ENCODE data around the gene PTPRZ1.
A peak's percentile ranks its signal among the peaks of the same experiment; 100 is the strongest.

Gene PTPRZ1

DNA sequence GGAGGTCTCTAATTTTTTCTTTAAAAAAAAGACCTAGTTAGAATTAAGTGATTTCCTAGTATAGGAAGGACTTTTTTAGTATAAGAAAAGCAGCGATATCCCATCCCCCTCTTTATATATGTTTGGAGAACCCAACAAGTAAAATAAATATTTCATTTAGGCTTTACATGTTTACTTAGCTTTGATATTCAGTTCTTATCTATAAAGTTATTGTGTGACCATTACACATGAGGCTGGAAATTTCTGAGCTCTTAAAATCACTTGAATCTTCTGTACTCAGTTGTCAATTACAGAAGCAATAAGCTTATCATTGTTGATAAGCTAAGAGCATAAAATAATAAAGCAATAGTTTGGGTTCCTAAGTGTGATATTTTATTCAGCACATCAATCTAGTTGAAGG is 181.4 kb downstream of the PTPRZ1 start:
- DNase-seq (ENCODE audit: low read depth in 3 of 3) = no peak

DNA sequence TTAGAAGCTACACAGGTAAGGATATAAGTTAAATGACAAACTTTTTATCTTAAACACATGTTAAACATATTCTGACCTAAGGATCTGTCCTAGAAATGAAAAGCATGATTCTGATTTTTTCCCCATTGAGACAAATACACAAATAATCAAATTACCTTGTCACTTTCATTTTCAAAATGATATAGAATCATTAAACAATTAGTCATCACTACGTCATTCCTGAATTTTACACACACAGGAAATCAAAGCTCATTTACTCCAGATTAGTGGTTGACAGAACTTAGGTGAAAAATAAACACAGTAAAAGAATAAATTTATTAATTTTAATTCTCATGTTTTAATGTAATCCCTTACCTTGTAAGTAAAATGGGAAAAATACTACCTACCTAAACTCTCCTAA is 182.1 kb downstream of the PTPRZ1 start:
- no peak for DNase-seq (ENCODE audit: low read depth in 3 of 3)

DNA sequence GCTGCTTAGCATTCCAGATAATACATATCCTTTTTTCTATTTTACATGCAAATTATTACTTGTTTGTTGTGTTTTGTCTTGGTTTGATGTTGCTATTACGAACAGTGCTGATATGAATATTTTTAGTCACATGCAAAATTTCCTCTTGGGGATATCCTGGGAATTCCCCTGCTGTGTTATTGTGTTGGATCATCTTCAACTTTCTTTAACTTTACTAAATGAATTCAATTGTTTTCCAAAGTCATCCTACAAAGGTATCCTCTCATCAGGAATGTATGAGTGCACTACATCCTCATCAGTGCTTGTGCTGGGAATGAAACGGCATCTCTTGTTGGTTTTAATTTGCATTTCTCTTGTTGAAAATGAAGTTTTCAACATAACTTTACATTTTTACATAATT is 184.0 kb downstream of the PTPRZ1 start:
- DNase-seq (ENCODE audit: low read depth in 3 of 3) = no peak

DNA sequence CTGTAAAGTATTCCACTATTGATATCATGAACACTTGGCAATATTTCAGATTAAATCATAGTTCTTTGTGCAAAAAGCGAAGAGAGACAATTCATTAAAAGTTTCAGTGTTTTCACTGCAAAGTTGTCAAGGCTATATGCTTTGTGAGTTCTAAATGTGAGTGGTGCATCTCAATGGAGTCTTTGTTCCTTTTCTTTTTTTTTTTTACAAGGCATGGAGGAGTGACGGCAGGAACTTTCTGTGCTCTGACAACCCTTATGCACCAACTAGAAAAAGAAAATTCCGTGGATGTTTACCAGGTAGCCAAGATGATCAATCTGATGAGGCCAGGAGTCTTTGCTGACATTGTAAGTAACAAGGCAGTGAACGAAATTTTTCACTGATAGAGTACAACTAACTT is 186.6 kb downstream of the PTPRZ1 start:
- no peak for DNase-seq (ENCODE audit: low read depth in 3 of 3)

DNA sequence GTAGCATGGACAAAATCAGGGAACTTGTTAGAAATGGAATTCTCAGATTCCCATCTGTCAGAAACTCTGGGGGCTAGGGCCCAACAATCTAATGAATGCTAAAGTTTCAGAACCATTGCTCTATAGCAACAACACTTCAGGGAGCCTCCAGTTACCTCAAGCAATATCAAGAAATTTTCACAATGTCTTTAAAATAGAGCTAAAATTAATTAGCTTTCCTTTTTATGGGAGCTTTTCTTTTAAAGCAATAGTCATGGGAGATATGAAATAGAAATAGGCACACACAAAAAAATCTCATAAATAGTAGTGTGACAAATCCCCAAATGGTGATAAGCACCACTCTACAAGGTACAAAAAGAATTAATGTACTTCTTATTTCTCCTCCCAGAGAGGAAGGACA is 190.2 kb downstream of the PTPRZ1 start:
- no peak for DNase-seq (ENCODE audit: low read depth in 3 of 3)

DNA sequence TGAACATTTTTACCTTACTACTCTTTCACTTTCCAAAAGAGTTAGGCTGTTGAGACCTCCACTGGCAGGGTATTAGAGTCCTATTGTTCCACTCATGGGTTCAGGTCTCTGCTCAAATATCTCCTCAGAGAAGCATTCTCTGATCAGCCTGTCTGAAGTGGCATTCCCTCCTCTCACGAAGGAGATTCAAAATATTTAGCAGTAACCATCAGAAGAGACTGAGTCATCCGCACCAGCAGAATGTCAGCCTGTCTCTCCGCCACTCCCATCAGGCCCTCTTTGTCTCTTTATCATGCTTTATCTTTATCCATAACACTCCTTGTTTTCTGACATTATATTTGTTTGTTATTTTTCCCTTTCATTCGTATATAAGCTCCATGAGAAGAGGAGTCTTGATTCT is 192.0 kb downstream of the PTPRZ1 start:
- DNase-seq (ENCODE audit: low read depth in 3 of 3) = no peak

- DNase-seq (ENCODE audit: low read depth in 3 of 3) = no peak
Measured at GRCh38 chr7:122067077-122067476, 194.1 kb downstream of the PTPRZ1 start.

GRCh38 chr7:122068046-122068445 is 195.1 kb downstream of the PTPRZ1 start:
- DNase-seq (ENCODE audit: low read depth in 3 of 3) = no peak

DNA sequence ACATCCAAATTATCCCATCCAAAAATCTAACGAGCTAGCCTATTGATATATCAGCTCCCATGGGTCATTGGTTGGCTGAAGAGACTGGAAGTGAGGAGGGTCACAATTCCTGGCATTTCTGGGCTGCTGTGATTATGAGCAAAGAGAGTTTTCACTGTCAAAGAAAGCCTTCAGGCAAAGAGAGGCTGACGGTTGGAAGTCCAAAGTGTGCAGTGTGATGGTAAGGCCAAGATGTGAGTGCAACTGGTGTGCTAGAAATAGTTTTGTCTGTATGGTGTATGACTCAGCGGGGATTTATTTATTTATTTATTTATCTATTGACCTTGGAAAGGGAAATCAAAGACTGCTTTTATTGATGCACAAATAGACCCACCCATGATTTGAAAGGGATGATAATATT is 196.0 kb downstream of the PTPRZ1 start:
- DNase-seq (ENCODE audit: low read depth in 3 of 3) = no peak

- no peak for DNase-seq (ENCODE audit: low read depth in 3 of 3)
Measured at GRCh38 chr7:122070062-122070461, 197.1 kb downstream of the PTPRZ1 start.

GRCh38 chr7:122070834-122071233 is 197.9 kb downstream of the PTPRZ1 start:
- DNase-seq (ENCODE audit: low read depth in 3 of 3) = no peak

GRCh38 chr7:122072272-122072671 is 199.3 kb downstream of the PTPRZ1 start:
- DNase-seq (ENCODE audit: low read depth in 3 of 3) = no peak

DNA sequence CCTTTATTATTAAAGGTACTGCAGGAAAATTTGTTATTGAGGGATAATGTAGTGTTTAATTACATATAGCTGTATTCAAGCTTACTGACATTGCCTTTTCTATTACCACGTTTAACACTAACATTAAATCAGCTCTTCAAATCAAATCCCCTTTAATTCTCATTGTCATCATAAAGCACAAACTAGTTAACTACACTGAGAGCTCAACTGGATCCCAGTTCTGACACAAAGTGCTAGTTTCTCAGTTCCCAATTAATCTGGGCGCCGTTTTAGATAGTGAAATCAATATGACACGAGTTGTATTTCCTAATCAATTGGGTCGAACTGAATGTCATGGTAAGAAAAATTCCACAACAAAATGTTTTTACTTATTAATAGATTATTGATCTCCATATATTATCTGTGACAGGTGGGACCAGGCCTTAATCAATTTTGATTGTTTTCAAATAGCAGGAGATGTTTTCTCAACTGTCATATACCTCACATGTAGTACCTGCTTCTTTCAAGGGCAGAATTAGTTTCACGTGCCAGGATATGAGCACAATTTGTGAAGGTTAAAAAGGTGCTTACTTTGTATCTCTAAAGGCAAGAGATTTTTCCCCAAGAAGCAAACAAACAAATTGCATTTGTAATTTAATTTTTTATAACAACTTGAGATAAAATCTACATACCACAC is 200.1 kb downstream of the PTPRZ1 start:
- no peak for DNase-seq (ENCODE audit: low read depth in 3 of 3)

DNA sequence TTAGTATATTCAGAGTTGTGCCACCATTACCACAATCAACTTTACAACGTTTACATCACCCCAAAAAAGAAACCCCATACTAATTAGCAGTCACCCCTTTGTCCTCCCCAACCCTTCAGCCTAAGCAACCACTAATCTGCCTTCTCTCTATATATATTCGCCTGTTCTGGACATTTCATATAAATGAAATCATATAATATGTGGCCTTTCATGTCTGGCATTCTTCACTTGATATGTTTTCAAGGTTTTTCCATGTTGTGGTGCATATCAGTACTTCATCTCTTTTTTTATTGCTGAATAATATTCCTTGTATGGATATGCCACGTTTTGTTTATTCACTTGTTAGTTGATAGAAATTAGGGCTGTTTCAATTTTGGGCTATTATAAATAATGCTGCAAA is 200.7 kb downstream of the PTPRZ1 start:
- DNase-seq (ENCODE audit: low read depth in 3 of 3) = no peak

GRCh38 chr7:122082160-122082559 is 209.2 kb downstream of the PTPRZ1 start:
- no peak for DNase-seq (ENCODE audit: low read depth in 3 of 3)

DNA sequence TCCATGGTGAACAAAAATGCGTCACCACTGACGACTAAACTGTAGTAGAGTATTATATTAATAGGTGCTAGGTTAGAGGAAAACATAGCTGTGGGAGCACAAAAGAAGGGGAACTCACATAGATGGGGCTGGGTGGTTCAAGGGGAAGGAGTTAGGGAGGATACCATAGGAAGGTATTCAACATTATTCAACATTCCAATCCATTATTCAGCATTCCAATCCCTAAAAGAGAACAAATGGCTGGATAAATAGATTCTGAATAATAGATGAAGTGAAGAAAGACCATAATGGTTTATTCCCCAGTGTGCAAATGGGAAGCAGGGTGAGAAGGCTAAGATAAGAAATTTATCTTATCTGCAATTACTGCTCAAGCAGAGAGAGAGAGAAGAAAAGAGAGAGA is 209.7 kb downstream of the PTPRZ1 start:
- no peak for DNase-seq (ENCODE audit: low read depth in 3 of 3)

GRCh38 chr7:122092964-122093797 is 220.2 kb downstream of the PTPRZ1 start:
- peak in 2 of 3 experiments; percentile 5 to 9 for DNase-seq (ENCODE audit: low read depth in 3 of 3)

GRCh38 chr7:122094549-122094948 is 221.6 kb downstream of the PTPRZ1 start:
- no peak for DNase-seq (ENCODE audit: low read depth in 3 of 3)

DNA sequence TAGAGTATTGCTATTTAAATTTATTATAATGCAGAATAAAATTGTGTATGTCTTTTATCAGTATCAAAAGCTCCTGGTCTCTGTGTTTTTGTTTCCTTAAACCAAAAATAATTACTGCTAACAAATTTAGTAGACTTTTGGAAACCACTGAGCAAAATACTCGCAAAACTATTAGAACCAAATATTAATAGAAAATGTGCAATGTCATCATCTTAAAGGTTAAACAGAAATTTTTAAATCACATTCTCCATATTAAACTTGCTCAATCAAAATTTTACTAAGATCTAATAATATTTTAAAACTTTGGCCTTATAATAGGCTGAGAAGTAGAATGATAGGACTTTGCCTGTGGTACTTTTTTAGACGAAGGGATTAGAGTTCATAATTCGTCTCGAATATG is 222.7 kb downstream of the PTPRZ1 start:
- no peak for DNase-seq (ENCODE audit: low read depth in 3 of 3)

- DNase-seq (ENCODE audit: low read depth in 3 of 3) = no peak
Measured at GRCh38 chr7:122100021-122100420, 227.1 kb downstream of the PTPRZ1 start.

DNA sequence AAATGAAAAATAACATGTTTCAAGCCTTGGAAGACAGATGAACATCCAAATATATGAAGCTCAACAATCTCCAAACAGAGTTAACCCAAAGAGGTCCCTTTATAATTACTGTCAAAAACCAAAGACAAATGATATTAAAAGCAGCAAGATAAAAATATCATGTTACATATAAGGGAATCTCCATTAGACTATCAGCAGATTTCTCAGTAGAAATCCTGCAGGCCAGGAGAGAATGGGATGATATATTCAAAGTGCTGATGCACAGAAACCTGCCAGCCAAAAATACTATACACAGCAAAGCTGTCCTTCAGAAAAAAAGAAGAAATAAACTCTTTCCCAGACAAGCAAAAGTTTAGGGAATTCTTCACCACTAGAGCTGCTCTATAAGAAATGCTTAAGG is 230.1 kb downstream of the PTPRZ1 start:
- no peak for DNase-seq (ENCODE audit: low read depth in 3 of 3)
